Stimulated activated memory B cell treated with anti-CD40 and anti-IgM and Interleukin-4, amounts not matched to agents 10 μg/mL and 1 μg/mL and 100 μg/mL, for 72 hours (primary cell): ENCODE data around the gene NTRK3.

Experiments used
- ATAC-seq: fragments of 150-1000 bp; cut with Tn5 transposase; 2 replicates; pipeline ENCODE4 v1.10.0; 2021
- H3K27ac Mint-ChIP-seq: one replicate; pipeline ENCODE4 v1.8.0; 2022; ENCODE audit warnings: mild to moderate bottlenecking, mixed read lengths
- H3K27me3 Mint-ChIP-seq: one replicate; pipeline ENCODE4 v1.8.0; 2022; ENCODE audit warnings: mixed read lengths
- H3K36me3 Mint-ChIP-seq: one replicate; pipeline ENCODE4 v1.8.0; 2022; ENCODE audit warnings: mixed read lengths
- H3K4me1 Mint-ChIP-seq: one replicate; pipeline ENCODE4 v1.8.0; 2022; ENCODE audit warnings: mixed read lengths
- H3K4me3 Mint-ChIP-seq: one replicate; pipeline ENCODE4 v1.8.0; 2022; ENCODE audit warnings: mild to moderate bottlenecking, moderate library complexity, mixed read lengths
- H3K9me3 Mint-ChIP-seq: one replicate; pipeline ENCODE4 v1.8.0; 2022; ENCODE audit warnings: mixed read lengths

Gene NTRK3

GRCh38 chr15:88018869-88019641, 237.5 kb downstream of the NTRK3 start:
- Mint-ChIP-seq H3K4me1 (no peaks in the 10 kb centered on the region), H3K36me3 (no peaks in the 10 kb centered on the region), H3K27ac (no peak overlapping the region), H3K9me3 (no peaks in the 10 kb centered on the region), H3K27me3 (no peaks in the 10 kb centered on the region), H3K4me3 (no peak overlapping the region)
- ATAC-seq = no peak

GRCh38 chr15:88017753-88018152, 238.8 kb downstream of the NTRK3 start:
- H3K4me1 Mint-ChIP-seq = no peaks in the 10 kb centered on the region
- no peaks in the 10 kb centered on the region for H3K27me3 Mint-ChIP-seq
- no peak overlapping the region for H3K27ac Mint-ChIP-seq
- no peak overlapping the region for H3K4me3 Mint-ChIP-seq
- H3K36me3 Mint-ChIP-seq = no peaks in the 10 kb centered on the region
- no peaks in the 10 kb centered on the region for H3K9me3 Mint-ChIP-seq
- ATAC-seq = no peak

GRCh38 chr15:88016406-88016805, 240.1 kb downstream of the NTRK3 start:
- H3K27me3 Mint-ChIP-seq = peaks cover 9% of the 10 kb centered on the region

GRCh38 chr15:88015228-88015860, 241.2 kb downstream of the NTRK3 start:
- Mint-ChIP-seq H3K27me3 (peaks cover 10% of the 10 kb centered on the region), H3K4me1 (no peaks in the 10 kb centered on the region), H3K27ac (no peak overlapping the region), H3K9me3 (no peaks in the 10 kb centered on the region), H3K36me3 (no peaks in the 10 kb centered on the region), H3K4me3 (no peak overlapping the region)
- no peak for ATAC-seq

More at GRCh38 chr15:88016406-88016805, 240.1 kb downstream of the NTRK3 start:
- Mint-ChIP-seq H3K4me3 (no peak overlapping the region), H3K36me3 (no peaks in the 10 kb centered on the region), H3K9me3 (no peaks in the 10 kb centered on the region), H3K4me1 (no peaks in the 10 kb centered on the region), H3K27ac (no peak overlapping the region)
- ATAC-seq = no peak

- H3K4me1 Mint-ChIP-seq = no peaks in the 10 kb centered on the region
- no peak overlapping the region for H3K4me3 Mint-ChIP-seq
- H3K36me3 Mint-ChIP-seq = no peaks in the 10 kb centered on the region
- no peaks in the 10 kb centered on the region for H3K9me3 Mint-ChIP-seq
- peaks cover 10% of the 10 kb centered on the region for H3K27me3 Mint-ChIP-seq
- ATAC-seq = no peak
- no peak overlapping the region for H3K27ac Mint-ChIP-seq
Measured at GRCh38 chr15:88014454-88015160, 241.9 kb downstream of the NTRK3 start.

GRCh38 chr15:88013111-88013510, 243.4 kb downstream of the NTRK3 start:
- no peaks in the 10 kb centered on the region for H3K4me1 Mint-ChIP-seq
- ATAC-seq = no peak
- H3K9me3 Mint-ChIP-seq = no peaks in the 10 kb centered on the region
- no peaks in the 10 kb centered on the region for H3K36me3 Mint-ChIP-seq
- H3K27ac Mint-ChIP-seq = no peak overlapping the region
- no peak overlapping the region for H3K4me3 Mint-ChIP-seq
- peaks cover 10% of the 10 kb centered on the region for H3K27me3 Mint-ChIP-seq

GRCh38 chr15:88012688-88013087, 243.9 kb downstream of the NTRK3 start:
- H3K4me3 Mint-ChIP-seq = no peak overlapping the region
- no peaks in the 10 kb centered on the region for H3K4me1 Mint-ChIP-seq
- no peaks in the 10 kb centered on the region for H3K36me3 Mint-ChIP-seq
- H3K27ac Mint-ChIP-seq = no peak overlapping the region
- ATAC-seq = no peak
- peaks cover 10% of the 10 kb centered on the region for H3K27me3 Mint-ChIP-seq
- no peaks in the 10 kb centered on the region for H3K9me3 Mint-ChIP-seq

GRCh38 chr15:88012233-88012632, 244.3 kb downstream of the NTRK3 start:
- no peak for ATAC-seq
- Mint-ChIP-seq H3K4me1 (no peaks in the 10 kb centered on the region), H3K36me3 (no peaks in the 10 kb centered on the region), H3K4me3 (no peak overlapping the region), H3K27me3 (peaks cover 10% of the 10 kb centered on the region), H3K9me3 (no peaks in the 10 kb centered on the region), H3K27ac (no peak overlapping the region)

GRCh38 chr15:88011533-88011932, 245.0 kb downstream of the NTRK3 start:
- H3K36me3 Mint-ChIP-seq = no peaks in the 10 kb centered on the region
- H3K27me3 Mint-ChIP-seq = peaks cover 10% of the 10 kb centered on the region
- H3K27ac Mint-ChIP-seq = no peak overlapping the region
- H3K4me3 Mint-ChIP-seq = no peak overlapping the region
- H3K9me3 Mint-ChIP-seq = no peaks in the 10 kb centered on the region
- H3K4me1 Mint-ChIP-seq = no peaks in the 10 kb centered on the region
- ATAC-seq = no peak

GRCh38 chr15:88006146-88006545, 250.4 kb downstream of the NTRK3 start:
- Mint-ChIP-seq H3K4me3 (no peak overlapping the region), H3K9me3 (no peaks in the 10 kb centered on the region), H3K27ac (no peak overlapping the region), H3K36me3 (no peaks in the 10 kb centered on the region), H3K4me1 (no peaks in the 10 kb centered on the region), H3K27me3 (peaks cover 10% of the 10 kb centered on the region)
- no peak for ATAC-seq

- no peak for ATAC-seq
- Mint-ChIP-seq H3K36me3 (no peaks in the 10 kb centered on the region), H3K27me3 (peaks cover 10% of the 10 kb centered on the region), H3K9me3 (no peaks in the 10 kb centered on the region), H3K4me3 (no peak overlapping the region), H3K27ac (no peak overlapping the region), H3K4me1 (no peaks in the 10 kb centered on the region)
Measured at GRCh38 chr15:88004399-88004798, 252.1 kb downstream of the NTRK3 start.

GRCh38 chr15:88003541-88004327, 252.8 kb downstream of the NTRK3 start:
- ATAC-seq = no peak
- Mint-ChIP-seq H3K4me1 (no peaks in the 10 kb centered on the region), H3K9me3 (no peaks in the 10 kb centered on the region), H3K36me3 (no peaks in the 10 kb centered on the region), H3K27ac (no peak overlapping the region), H3K27me3 (peaks cover 10% of the 10 kb centered on the region), H3K4me3 (no peak overlapping the region)

GRCh38 chr15:88002706-88003105, 253.8 kb downstream of the NTRK3 start:
- no peaks in the 10 kb centered on the region for H3K9me3 Mint-ChIP-seq
- ATAC-seq = no peak
- no peak overlapping the region for H3K27ac Mint-ChIP-seq
- H3K36me3 Mint-ChIP-seq = no peaks in the 10 kb centered on the region
- no peak overlapping the region for H3K4me3 Mint-ChIP-seq
- H3K27me3 Mint-ChIP-seq = peaks cover 10% of the 10 kb centered on the region
- H3K4me1 Mint-ChIP-seq = no peaks in the 10 kb centered on the region

GRCh38 chr15:87998630-87999029, 257.9 kb downstream of the NTRK3 start:
- ATAC-seq = no peak
- Mint-ChIP-seq H3K4me1 (no peaks in the 10 kb centered on the region), H3K27me3 (no peaks in the 10 kb centered on the region), H3K27ac (no peak overlapping the region), H3K4me3 (no peak overlapping the region), H3K36me3 (no peaks in the 10 kb centered on the region), H3K9me3 (no peaks in the 10 kb centered on the region)

- H3K36me3 Mint-ChIP-seq = no peaks in the 10 kb centered on the region
- H3K9me3 Mint-ChIP-seq = no peaks in the 10 kb centered on the region
- H3K27me3 Mint-ChIP-seq = no peaks in the 10 kb centered on the region
- no peak overlapping the region for H3K4me3 Mint-ChIP-seq
- ATAC-seq = no peak
- no peaks in the 10 kb centered on the region for H3K4me1 Mint-ChIP-seq
- H3K27ac Mint-ChIP-seq = no peak overlapping the region
Measured at GRCh38 chr15:87986776-87987175, 269.8 kb downstream of the NTRK3 start.
